Neural cell (in vitro differentiated cells): Measurements from ENCODE around the gene RNF223. TPM values are rescaled to one million over a fixed set of nuclear protein-coding genes. Genes with fewer than 3 reads are reported as not detected.

ENCODE experiments used
- H2AFZ ChIP-seq: fragments of 200-600, 300-800 bp; sonication (generic), shearing (Covaris generic); 2 replicates; pipeline ENCODE4 v1.6.0; 2014; ENCODE audit warnings: low read depth, mild to moderate bottlenecking, antibody characterized with exemption, low read length, moderate library complexity
- H3F3A ChIP-seq: fragments of 200-600 bp; shearing (Covaris generic); 2 replicates; pipeline ENCODE4 v1.6.1; 2016; ENCODE audit warnings: mild to moderate bottlenecking, moderate library complexity, mixed read lengths, antibody characterized with exemption, low read length; ENCODE audit not compliant: insufficient read depth, poor library complexity, severe bottlenecking
- H3K27ac ChIP-seq: fragments of 200-600, 300-800 bp; sonication (generic), shearing (Covaris generic); 2 replicates; pipeline ENCODE4 v1.5.1; 2014; ENCODE audit warnings: mild to moderate bottlenecking, low read length, moderate library complexity
- H3K27me3 ChIP-seq: fragments of 300-800, 200-600 bp; sonication (generic), shearing (Covaris generic); 2 replicates; pipeline ENCODE4 v1.6.0; 2014; ENCODE audit warnings: mild to moderate bottlenecking, low read depth, low read length, moderate library complexity; ENCODE audit not compliant: insufficient read depth
- H3K36me3 ChIP-seq: fragments of 300-800, 200-600 bp; sonication (generic), shearing (Covaris generic); 2 replicates; pipeline ENCODE4 v1.5.1; 2014; ENCODE audit warnings: mild to moderate bottlenecking, antibody characterized with exemption, low read length, moderate library complexity; ENCODE audit not compliant: insufficient read depth
- H3K4me2 ChIP-seq: fragments of 300-800, 200-600 bp; sonication (generic), shearing (Covaris generic); 2 replicates; pipeline ENCODE4 v1.6.0; 2014; ENCODE audit warnings: mild to moderate bottlenecking, low read length
- H3K4me3 ChIP-seq: fragments of 300-800, 200-600 bp; sonication (generic), shearing (Covaris generic); 2 replicates; pipeline ENCODE4 v1.5.1; 2014; ENCODE audit warnings: mild to moderate bottlenecking, low read length, moderate library complexity
- H3K79me2 ChIP-seq: fragments of 200-600 bp; shearing (Covaris generic); replicated peaks from 2 replicates; pipeline ENCODE4 v1.6.0; 2014; ENCODE audit warnings: mild to moderate bottlenecking, low read length, moderate library complexity; ENCODE audit not compliant: insufficient read depth
- H3K9ac ChIP-seq: fragments of 300-800, 200-600 bp; sonication (generic), shearing (Covaris generic); 2 replicates; pipeline ENCODE4 v1.6.1; 2016; ENCODE audit warnings: mild to moderate bottlenecking, low read length, mixed read lengths
- H3K9me2 ChIP-seq: fragments of 200-600 bp; shearing (Covaris generic); 2 replicates; pipeline ENCODE4 v1.6.1; 2016; ENCODE audit warnings: mild to moderate bottlenecking, low read length, mixed read lengths; ENCODE audit not compliant: insufficient read depth
- H3K9me3 ChIP-seq: fragments of 200-600, 300-800 bp; sonication (generic), shearing (Covaris generic); 2 replicates; pipeline ENCODE4 v1.6.1; 2016; ENCODE audit warnings: mild to moderate bottlenecking, mixed run types, low read length, moderate library complexity, mixed read lengths
- H4K20me1 ChIP-seq: fragments of 200-600 bp; shearing (Covaris generic); 2 replicates; pipeline ENCODE4 v1.6.1; 2016; ENCODE audit warnings: mild to moderate bottlenecking, mixed run types; ENCODE audit not compliant: insufficient read depth
- EP300 ChIP-seq: fragments of 450-650 bp; conservative IDR thresholded peaks from 2 replicates; pipeline ENCODE4 v1.6.1; 2014; ENCODE audit warnings: antibody characterized with exemption, mild to moderate bottlenecking, moderate library complexity; ENCODE audit not compliant: poor library complexity, severe bottlenecking
- EZH2 ChIP-seq: fragments of 200-600, 300-800 bp; shearing (Covaris generic), sonication (generic); IDR thresholded peaks from 2 replicates; pipeline ENCODE4 v1.6.1; 2014; ENCODE audit warnings: antibody characterized with exemption, low read length, borderline replicate concordance, mild to moderate bottlenecking; ENCODE audit not compliant: insufficient read depth, poor library complexity, severe bottlenecking
- MXI1 ChIP-seq: fragments of 450-650 bp; conservative IDR thresholded peaks from 2 replicates; pipeline ENCODE4 v1.6.1; 2014; ENCODE audit warnings: antibody characterized with exemption, mild to moderate bottlenecking; ENCODE audit not compliant: poor library complexity, severe bottlenecking
- POLR2AphosphoS5 ChIP-seq: IDR thresholded peaks from 2 replicates; pipeline ENCODE4 v1.6.1; 2012
- RAD21 ChIP-seq: fragments of 450-650 bp; conservative IDR thresholded peaks from 2 replicates; pipeline ENCODE4 v1.6.1; 2014; ENCODE audit warnings: antibody characterized with exemption, mild to moderate bottlenecking, moderate library complexity
- REST ChIP-seq: IDR thresholded peaks from 2 replicates; pipeline ENCODE4 v1.6.1; 2012; ENCODE audit warnings: borderline replicate concordance
- SMC3 ChIP-seq: fragments of 450-650 bp; conservative IDR thresholded peaks from 2 replicates; pipeline ENCODE4 v1.6.1; 2014; ENCODE audit warnings: antibody characterized with exemption, mild to moderate bottlenecking, moderate library complexity; ENCODE audit not compliant: poor library complexity
- TAF1 ChIP-seq: IDR thresholded peaks from 2 replicates; pipeline ENCODE4 v1.6.1; 2012; ENCODE audit warnings: low read depth
- polyA plus RNA-seq: library from polyadenylated mRNA; depleted of rRNA; stranded (reverse); fragments of >200 nt; gene quantifications from 2 replicates; pipeline ENCODE4 v1.2.3, GENCODE V29; 2014
- TF ChIP-seq, protein P1 (sequence below): fragments of 450-650 bp; IDR thresholded peaks from 2 replicates; pipeline ENCODE4 v1.5.1; 2014; ENCODE audit warnings: antibody characterized with exemption, mild to moderate bottlenecking, moderate library complexity; ENCODE audit not compliant: poor library complexity, severe bottlenecking

The RNF223 gene
- polyA plus RNA-seq, 1 donor from 2014 or later: not detected

- no peaks in the 10 kb centered on the region for H3K9me2 ChIP-seq
- H3K36me3 ChIP-seq: no peaks in the 10 kb centered on the region
- no peak overlapping the region for H3K4me3 ChIP-seq
- no peak overlapping the region for H3K9ac ChIP-seq
- TF ChIP-seq POLR2AphosphoS5 (no peak), MXI1 (no peak), RAD21 (no peak), EP300 (no peak)
- TF ChIP-seq, protein P1, sequence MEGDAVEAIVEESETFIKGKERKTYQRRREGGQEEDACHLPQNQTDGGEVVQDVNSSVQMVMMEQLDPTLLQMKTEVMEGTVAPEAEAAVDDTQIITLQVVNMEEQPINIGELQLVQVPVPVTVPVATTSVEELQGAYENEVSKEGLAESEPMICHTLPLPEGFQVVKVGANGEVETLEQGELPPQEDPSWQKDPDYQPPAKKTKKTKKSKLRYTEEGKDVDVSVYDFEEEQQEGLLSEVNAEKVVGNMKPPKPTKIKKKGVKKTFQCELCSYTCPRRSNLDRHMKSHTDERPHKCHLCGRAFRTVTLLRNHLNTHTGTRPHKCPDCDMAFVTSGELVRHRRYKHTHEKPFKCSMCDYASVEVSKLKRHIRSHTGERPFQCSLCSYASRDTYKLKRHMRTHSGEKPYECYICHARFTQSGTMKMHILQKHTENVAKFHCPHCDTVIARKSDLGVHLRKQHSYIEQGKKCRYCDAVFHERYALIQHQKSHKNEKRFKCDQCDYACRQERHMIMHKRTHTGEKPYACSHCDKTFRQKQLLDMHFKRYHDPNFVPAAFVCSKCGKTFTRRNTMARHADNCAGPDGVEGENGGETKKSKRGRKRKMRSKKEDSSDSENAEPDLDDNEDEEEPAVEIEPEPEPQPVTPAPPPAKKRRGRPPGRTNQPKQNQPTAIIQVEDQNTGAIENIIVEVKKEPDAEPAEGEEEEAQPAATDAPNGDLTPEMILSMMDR: no peak
- no peak overlapping the region for H2AFZ ChIP-seq
- no peaks in the 10 kb centered on the region for H3K79me2 ChIP-seq
- H3K27ac ChIP-seq: no peak overlapping the region
- H3F3A ChIP-seq: no peaks in the 10 kb centered on the region
- H3K27me3 ChIP-seq: no peaks in the 10 kb centered on the region
- no peaks in the 10 kb centered on the region for H3K9me3 ChIP-seq
- H4K20me1 ChIP-seq: no peaks in the 10 kb centered on the region
- no peak overlapping the region for H3K4me2 ChIP-seq
Measured at GRCh38 chr1:1081311-1082238, 7.5 kb upstream of the RNF223 start.

- Histone ChIP-seq H3F3A (no peaks in the 10 kb centered on the region), H2AFZ (no peak overlapping the region), H3K4me2 (no peak overlapping the region), H4K20me1 (no peaks in the 10 kb centered on the region), H3K9ac (no peak overlapping the region), H3K4me3 (no peak overlapping the region), H3K9me3 (no peaks in the 10 kb centered on the region), H3K27ac (no peak overlapping the region), H3K36me3 (no peaks in the 10 kb centered on the region), H3K79me2 (no peaks in the 10 kb centered on the region), H3K9me2 (no peaks in the 10 kb centered on the region), H3K27me3 (no peaks in the 10 kb centered on the region)
- no peak for TF ChIP-seq POLR2AphosphoS5
- TF ChIP-seq REST: no peak
- no peak for TF ChIP-seq EZH2
- TF ChIP-seq RAD21: no peak
- no peak for TF ChIP-seq EP300
- TF ChIP-seq, protein P1: no peak
- TF ChIP-seq TAF1: no peak
- TF ChIP-seq SMC3: no peak
- no peak for TF ChIP-seq MXI1
Measured at GRCh38 chr1:1080951-1081310, 6.8 kb upstream of the RNF223 start.
